CMK (cell line): ENCODE data around the gene TMEM92.
"Not testable (repeated sequence)": the region's sequence is repeated elsewhere in the genome, so short reads cannot be mapped to it uniquely, and the experiment has no call there.

Source experiments
- DNase-seq: peaks from one replicate; pipeline ENCODE4 v3.0.0-alpha.2; 2010; ENCODE audit warnings: low read depth

Gene TMEM92

DNA sequence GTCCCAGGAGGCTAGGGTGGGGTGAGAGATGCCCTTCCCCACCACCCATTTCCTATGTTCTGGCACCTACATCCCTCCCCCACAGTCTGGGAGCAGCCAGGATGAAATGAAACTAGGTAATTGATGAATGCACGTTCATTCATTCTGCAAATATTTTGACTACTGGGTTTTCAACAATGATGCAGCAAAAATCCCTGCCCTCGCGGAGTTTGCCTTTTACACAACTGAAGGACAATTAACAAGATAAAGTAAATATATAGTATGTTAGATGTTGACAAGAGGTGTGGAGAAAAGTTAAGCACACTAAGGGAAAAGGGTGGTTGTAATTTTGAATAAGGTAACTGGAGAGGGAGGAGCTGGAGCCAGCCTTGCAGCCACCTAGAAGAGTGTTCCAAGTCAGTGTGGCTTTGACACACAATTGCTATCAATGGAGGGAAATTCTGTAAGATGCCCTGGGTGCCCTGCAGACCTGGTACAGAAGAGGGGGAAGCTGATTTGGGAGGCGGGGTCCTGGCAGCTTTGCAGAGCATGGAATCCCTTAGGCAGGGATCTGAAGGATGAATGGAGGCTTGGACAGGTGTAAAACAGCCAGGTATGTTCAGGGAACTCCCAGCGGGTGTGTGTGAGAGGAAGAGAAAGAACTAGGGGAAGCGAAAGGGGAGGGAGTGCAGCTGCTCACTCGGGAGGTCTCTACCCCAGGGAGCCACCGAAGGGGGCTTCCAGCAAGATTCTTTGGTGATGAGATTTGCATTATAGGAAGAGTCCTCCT is 2.5 kb downstream of the TMEM92 start:
- no peak for DNase-seq

GRCh38 chr17:50277357-50277754 is 3.1 kb downstream of the TMEM92 start:
- DNase-seq = no peak

DNA sequence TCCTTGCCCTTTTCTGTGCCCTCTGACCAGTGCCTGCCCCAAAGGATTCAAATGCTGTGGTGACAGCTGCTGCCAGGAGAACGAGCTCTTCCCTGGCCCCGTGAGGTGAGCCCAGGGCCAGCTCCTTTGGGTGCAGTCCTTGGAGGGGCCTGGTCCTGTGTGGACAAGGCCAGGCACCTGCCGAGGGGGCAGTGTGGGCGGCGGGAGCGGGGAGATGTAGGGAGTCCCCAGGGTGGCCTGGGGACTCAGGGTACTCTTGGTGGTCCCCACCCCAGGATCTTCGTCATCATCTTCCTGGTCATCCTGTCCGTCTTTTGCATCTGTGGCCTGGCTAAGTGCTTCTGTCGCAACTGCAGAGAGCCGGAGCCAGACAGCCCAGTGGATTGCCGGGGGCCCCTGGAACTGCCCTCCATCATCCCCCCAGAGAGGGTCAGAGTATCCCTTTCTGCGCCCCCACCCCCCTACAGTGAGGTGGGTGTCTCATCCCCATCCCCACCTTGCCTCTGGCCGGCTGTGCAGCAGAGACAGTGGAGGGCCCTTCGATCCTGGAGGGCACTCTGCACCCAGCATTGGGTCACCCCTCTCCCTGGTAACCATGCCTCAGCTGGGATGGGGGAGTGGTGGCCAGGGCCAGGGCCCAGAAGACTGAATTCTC is 4.4 kb downstream of the TMEM92 start:
- DNase-seq = no peak

- no peak for DNase-seq
Measured at GRCh38 chr17:50279181-50279526, 4.9 kb downstream of the TMEM92 start.

GRCh38 chr17:50279639-50280038 is 5.4 kb downstream of the TMEM92 start:
- DNase-seq = no peak

GRCh38 chr17:50280068-50280467 is 5.8 kb downstream of the TMEM92 start:
- DNase-seq = no peak

GRCh38 chr17:50280801-50281441 is 6.7 kb downstream of the TMEM92 start:
- DNase-seq = no peak

- no peak for DNase-seq
Measured at GRCh38 chr17:50281739-50282401, 7.6 kb downstream of the TMEM92 start.

- DNase-seq = no peak
Measured at GRCh38 chr17:50283246-50283645, 9.0 kb downstream of the TMEM92 start.

- DNase-seq = no peak
Measured at GRCh38 chr17:50283714-50284113, 9.4 kb downstream of the TMEM92 start.

DNA sequence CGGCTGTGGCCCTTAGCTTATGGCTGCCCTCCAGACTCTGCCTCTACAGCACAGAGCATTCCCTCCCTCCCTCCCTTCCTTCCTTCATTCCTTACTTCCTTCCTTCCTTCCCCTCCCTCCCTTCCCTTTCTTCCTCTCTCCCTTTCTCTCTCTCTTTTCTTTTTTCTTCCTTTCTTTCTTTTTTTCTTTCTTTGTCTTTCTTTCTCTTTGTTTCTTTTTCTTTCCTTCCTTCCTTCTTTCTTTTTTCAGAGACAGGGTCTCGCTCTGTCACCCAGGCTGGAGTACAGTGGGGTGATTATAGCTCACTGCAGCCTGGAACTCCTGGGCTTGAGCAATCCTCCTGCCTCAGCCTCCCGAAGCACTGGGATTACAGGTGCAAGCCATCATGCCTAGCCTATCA is 11.7 kb downstream of the TMEM92 start:
- DNase-seq = no peak

GRCh38 chr17:50287302-50287701 is 13.0 kb downstream of the TMEM92 start:
- DNase-seq = not testable (repeated sequence)

DNA sequence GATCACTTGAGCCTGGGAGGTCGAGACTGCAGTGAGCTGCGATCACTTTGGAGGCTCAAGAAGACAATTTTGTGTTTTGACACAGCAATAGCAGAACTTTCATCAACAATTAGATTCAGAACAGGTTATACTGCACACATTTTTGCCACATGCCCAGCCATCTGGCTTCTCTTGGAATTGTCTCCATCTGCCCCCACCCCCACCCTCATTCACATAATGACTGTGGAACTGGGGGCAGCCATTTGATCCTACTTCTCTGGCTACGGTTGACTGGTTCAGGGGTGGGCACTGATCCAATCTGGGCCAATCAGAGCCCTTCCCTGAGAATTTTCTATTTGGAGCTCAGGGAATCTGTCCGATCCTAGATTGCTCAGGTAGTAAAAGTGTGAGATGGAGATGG is 14.0 kb downstream of the TMEM92 start:
- DNase-seq = no peak

DNA sequence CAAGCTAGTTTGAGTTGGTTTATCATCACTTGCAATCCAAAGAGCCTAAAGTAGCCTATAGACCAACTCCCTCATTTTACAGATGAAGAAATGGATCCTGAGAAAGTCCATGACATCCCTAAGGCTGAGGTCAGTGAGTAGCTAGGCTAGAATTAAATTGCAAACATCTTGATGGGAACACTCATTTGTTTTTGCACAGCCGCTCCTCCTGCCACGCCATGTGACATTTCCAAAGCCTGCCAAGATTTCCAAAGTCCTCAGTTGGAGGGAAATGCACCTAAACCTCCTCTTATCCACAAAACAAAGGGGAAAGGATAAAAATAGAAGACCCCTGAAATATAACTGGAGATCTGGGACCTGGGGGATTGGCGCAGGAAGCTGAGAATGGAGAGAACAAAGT is 15.0 kb downstream of the TMEM92 start:
- no peak for DNase-seq

- no peak for DNase-seq
Measured at GRCh38 chr17:50289991-50290702, 15.9 kb downstream of the TMEM92 start.

- no peak for DNase-seq
Measured at GRCh38 chr17:50290933-50291332, 16.7 kb downstream of the TMEM92 start.

- no peak for DNase-seq
Measured at GRCh38 chr17:50292465-50292864, 18.2 kb downstream of the TMEM92 start.

DNA sequence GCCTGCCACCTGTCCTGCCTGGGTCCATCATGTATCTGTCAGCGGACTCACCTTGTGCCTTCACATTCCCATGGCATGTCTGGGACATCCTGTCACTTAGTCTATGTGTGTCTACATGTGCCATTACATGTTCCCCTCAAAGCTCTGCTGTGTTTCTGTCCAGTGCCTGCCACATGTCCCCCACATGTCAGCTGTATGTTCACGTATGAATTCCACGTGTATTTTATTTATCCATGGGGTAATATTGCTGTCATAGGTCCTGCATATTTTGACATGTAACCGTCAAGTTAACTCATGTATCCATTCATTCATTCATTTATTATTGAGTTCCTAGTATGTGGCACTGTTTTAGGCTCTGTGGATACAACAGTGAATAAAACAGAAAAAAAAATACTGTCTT is 20.8 kb downstream of the TMEM92 start:
- no peak for DNase-seq

DNA sequence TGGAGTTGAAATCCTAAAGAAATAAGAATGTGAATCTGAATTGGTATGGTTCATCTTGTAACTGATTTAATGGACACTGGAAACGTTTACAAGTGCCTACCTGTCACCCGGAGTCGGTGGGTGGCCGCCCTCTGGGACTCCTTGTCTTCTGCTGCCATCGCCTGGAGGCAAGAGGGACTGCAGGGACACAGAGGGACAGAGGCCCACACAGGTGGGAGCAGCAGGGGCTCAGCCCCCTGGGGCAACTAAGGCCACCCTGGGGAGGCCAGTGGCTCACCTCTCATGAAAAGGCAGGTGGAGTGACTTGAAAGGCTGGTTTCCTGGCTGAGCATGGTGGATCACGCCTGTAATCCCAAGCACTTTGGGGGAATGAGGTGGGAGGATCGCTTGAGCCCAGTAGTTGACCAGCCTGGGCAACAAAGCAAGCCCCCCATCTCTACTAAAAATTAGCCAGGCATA is 23.2 kb downstream of the TMEM92 start:
- DNase-seq = peak; percentile 29

DNA sequence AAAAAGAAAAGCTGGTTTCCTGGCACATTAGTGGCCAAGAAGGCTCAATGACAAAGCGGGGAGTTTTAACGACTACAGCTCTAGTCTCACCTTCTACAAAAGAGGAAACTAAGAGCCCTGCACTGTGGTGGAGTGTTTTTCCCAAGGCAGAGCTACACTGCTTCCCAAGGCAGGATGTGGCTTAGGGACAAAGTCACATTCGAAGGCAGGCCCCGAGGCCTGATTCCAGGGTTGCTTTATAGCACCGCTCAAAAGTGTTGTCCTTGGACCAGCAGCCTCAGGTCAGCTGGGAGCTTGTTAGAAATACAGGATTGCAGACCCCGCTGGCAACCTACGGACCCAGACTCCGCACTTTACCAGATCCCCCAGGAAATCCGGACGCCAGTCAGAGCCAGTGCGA is 23.8 kb downstream of the TMEM92 start:
- DNase-seq = no peak

DNA sequence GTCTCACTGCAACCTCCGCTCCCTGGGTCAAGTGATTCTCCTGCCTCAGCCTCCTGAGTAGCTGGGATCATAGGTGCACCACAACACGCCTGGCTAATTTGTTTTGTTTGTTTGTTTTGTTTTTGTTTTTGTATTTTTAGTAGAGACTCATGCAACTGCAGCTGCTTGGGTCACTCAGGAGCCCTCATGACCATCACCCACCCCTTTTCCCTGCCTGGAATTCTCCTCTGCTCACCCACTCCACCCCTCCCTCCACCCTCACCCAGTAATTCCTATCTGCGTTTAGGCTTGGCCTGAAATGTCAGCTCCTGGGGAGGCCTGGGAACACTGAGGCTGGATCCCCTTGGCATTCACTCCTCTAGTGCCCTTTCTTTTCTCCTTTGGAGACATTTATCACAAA is 25.5 kb downstream of the TMEM92 start:
- DNase-seq = no peak

GRCh38 chr17:50300824-50301223 is 26.6 kb downstream of the TMEM92 start:
- not testable (repeated sequence) for DNase-seq
